NCI-H146 treated with DMSO at 0.1 percent for 48 hours (cell line): ENCODE data around the gene DPH3.

Experiments
- DNase-seq: peaks from one replicate; lab custom pipeline; 2025; ENCODE audit not compliant: unreplicated experiment; lab: John Stamatoyannopoulos, UW

DPH3 gene

DNA sequence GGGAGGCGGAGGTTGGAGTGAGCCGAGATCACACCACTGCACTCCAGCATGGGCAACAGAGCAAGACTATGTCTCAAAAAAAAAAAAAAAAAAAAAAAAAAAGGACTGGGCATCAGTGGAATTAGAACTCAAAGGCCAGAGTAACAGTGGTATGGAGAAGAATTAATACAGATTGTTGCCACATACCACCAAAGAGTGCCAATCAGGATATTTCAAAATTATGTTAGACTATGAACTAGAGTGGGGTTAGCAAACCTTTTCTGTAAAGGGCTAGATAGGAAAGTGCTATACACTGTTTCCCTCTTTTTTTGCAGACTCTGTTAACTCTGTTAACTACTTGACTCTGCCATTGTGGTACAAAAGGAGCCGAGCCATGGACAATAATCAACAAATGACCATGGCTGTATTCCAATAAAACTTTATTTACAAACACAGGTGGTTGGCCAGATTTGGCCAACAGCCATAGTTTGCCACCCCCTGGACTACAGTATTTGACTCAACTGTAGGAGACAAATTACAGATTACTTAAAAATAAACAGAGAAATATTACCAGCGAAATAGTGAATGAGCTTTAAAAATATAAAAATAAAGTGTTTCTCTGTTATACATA lies 28.6 kb downstream of the DPH3 start:
- DNase-seq: no peak

- no peak for DNase-seq
Observed at GRCh38 chr3:16234281-16234680, 30.5 kb downstream of the DPH3 start.

- no peak for DNase-seq
Observed at GRCh38 chr3:16233806-16234205, 30.9 kb downstream of the DPH3 start.

DNA sequence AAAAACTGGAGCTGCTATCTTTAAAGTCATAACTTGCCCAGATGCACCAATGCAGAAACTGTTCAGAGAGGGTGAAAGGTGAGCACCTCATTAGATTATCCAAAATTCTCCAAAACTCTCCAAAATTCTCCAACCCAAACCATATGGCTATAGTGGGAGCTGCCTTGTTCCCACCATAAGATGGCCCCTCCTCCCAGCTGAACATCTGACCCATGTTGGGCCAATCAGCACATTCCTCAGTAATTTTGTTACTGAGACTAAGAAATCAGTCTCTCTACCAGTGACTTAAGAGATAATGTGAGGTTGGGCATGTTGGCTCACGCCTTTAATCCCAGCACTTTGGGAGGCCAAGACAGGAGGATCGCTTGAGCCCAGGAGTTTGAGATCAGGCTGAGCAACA lies 32.8 kb downstream of the DPH3 start:
- DNase-seq: no peak

DNA sequence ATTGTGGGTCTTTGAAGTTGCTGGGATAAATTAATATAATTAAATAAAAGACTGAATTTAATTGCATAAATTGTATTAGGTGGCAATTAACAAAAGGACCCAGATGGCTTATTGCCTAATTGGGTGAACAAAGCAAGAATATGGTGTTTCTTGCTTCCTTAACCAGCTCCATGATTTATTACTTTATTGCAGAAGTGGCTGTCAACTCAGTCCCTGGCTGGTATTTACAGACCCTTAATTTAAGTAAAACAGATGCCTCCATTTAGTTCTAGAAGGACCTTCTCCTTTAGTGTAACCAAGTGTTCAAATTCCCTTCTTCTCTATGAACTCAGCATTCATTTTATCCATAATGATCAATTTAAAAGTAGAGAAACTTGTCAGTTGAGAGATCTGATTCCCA lies 35.1 kb downstream of the DPH3 start:
- DNase-seq: no peak

GRCh38 chr3:16227566-16227965 lies 37.2 kb downstream of the DPH3 start:
- no peak for DNase-seq

- DNase-seq: no peak
Observed at GRCh38 chr3:16224325-16224724, 40.4 kb downstream of the DPH3 start.

- no peak for DNase-seq
Observed at GRCh38 chr3:16222547-16222946, 42.2 kb downstream of the DPH3 start.

GRCh38 chr3:16221990-16222389 lies 42.8 kb downstream of the DPH3 start:
- DNase-seq: no peak

- DNase-seq: no peak
Observed at GRCh38 chr3:16219777-16220176, 45.0 kb downstream of the DPH3 start.

GRCh38 chr3:16216373-16216935 lies 48.3 kb downstream of the DPH3 start:
- no peak for DNase-seq

GRCh38 chr3:16214366-16214765 lies 50.4 kb downstream of the DPH3 start:
- no peak for DNase-seq

DNA sequence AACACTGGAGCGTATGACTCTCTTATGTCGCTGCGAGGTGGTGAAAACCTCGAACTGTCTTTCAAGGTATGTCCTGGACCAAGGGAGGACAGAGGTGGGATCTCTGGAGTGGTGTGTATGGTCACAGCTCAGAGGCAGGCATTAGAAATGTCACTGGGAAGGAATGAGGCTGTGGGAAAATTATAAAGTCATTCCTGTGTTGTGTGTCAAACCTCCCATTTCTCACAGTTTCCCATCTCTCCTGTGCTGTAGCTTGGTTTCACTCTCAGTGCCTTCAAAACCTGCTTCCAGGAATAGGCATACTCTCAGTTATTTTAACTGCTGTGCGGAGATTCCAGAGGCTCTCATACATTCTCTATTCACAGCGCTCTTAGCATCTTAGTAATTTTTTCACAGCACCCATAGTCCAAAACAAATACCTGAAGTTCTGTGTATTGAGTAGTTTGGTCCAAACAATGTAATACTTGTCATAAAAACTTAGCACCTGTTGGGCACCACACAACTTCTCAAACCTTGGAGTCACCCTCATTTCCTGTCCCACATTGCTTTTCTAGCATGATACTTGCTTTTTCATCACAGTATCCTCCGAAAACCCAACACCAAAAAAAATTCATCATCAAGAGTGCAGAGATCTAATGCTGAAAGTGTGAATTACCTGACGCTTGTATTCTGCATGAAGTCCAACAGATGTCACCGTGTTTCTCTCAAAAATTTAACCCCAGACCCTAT lies 53.4 kb downstream of the DPH3 start:
- no peak for DNase-seq
